Coronary artery (tissue), 2 donors: ENCODE data around the gene PRDM15.

Experiments
- DNase-seq: peaks from one replicate; pipeline ENCODE4 v3.0.0-alpha.2; 2017; ENCODE audit warnings: low spot score
- H3K27ac ChIP-seq, 2 donors: fragments of 200-600 bp; sonication (generic); one replicate each; pipeline ENCODE4 v1.5.1; 2016 to 2019
- H3K4me3 ChIP-seq: fragments of 200-600 bp; sonication (generic); 2 replicates; pipeline ENCODE4 v1.5.1; 2016; ENCODE audit warnings: mild to moderate bottlenecking, moderate library complexity
- CTCF ChIP-seq: fragments of 200-600 bp; sonication (generic); IDR thresholded peaks from one replicate; pipeline ENCODE4 v1.5.1; 2019; ENCODE audit warnings: antibody characterized with exemption

PRDM15 gene

GRCh38 chr21:41845310-41846032 lies 33.7 kb downstream of the PRDM15 start:
- no peak for TF ChIP-seq CTCF

GRCh38 chr21:41843584-41843983 lies 35.6 kb downstream of the PRDM15 start:
- DNase-seq: no peak
- Histone ChIP-seq H3K4me3 (no peak overlapping the region), H3K27ac (no peak overlapping the region)

More at GRCh38 chr21:41845310-41846032, 33.7 kb downstream of the PRDM15 start:
- DNase-seq: no peak
- Histone ChIP-seq H3K27ac (no peak overlapping the region), H3K4me3 (no peak overlapping the region)

GRCh38 chr21:41840880-41841279 lies 38.3 kb downstream of the PRDM15 start:
- TF ChIP-seq CTCF: no peak
- Histone ChIP-seq H3K27ac (no peak overlapping the region), H3K4me3 (no peak overlapping the region)
- no peak for DNase-seq

More at GRCh38 chr21:41843584-41843983, 35.6 kb downstream of the PRDM15 start:
- TF ChIP-seq CTCF: no peak

GRCh38 chr21:41839387-41840000 lies 39.6 kb downstream of the PRDM15 start:
- TF ChIP-seq CTCF: no peak
- Histone ChIP-seq H3K4me3 (no peak overlapping the region), H3K27ac (no peak overlapping the region)
- DNase-seq: no peak

- no peak for DNase-seq
- no peak for TF ChIP-seq CTCF
- Histone ChIP-seq H3K27ac (no peak overlapping the region), H3K4me3 (no peak overlapping the region)
These were observed 41.3 kb downstream of the PRDM15 start for GRCh38 chr21:41837756-41838297.

GRCh38 chr21:41836166-41837015 lies 42.8 kb downstream of the PRDM15 start:
- Histone ChIP-seq H3K27ac (no peak overlapping the region), H3K4me3 (no peak overlapping the region)
- DNase-seq: no peak
- TF ChIP-seq CTCF: no peak
